PC-3 (cell line): ENCODE data around the gene MRC2.

ENCODE experiments used
- CTCF ChIP-seq: fragments of 300-600 bp; sonication (generic); conservative IDR thresholded peaks from 2 replicates; pipeline ENCODE4 v1.5.1; 2017; ENCODE audit warnings: antibody characterized with exemption, low read depth, mild to moderate bottlenecking, low read length
- EZH2 ChIP-seq: fragments of 300-600 bp; sonication (generic); IDR thresholded peaks from one replicate; pipeline ENCODE4 v1.6.1; 2017; ENCODE audit warnings: antibody characterized with exemption, mild to moderate bottlenecking, low read length; ENCODE audit not compliant: unreplicated experiment

- TF ChIP-seq CTCF = no peak
- no peak for TF ChIP-seq EZH2
Measured at GRCh38 chr17:62644487-62645173, 17.2 kb downstream of the MRC2 start.
